K562 (cell line): ENCODE data around the gene SCPEP1. TPM values are rescaled to one million over a fixed set of nuclear protein-coding genes. Genes with fewer than 3 reads are reported as not detected.

Experiments
- ASH1L ChIP-seq: fragments of 450-650 bp; IDR thresholded peaks from 2 replicates; pipeline ENCODE4 v1.6.1; 2018; ENCODE audit warnings: borderline replicate concordance, mild to moderate bottlenecking, low read depth; ENCODE audit not compliant: partially characterized antibody
- CSDE1 ChIP-seq, 2 experiments: fragments of 450-650 bp; IDR thresholded peaks; 2 replicates each; pipeline ENCODE4 v1.6.1; 2016; ENCODE audit warnings: mild to moderate bottlenecking in 1 of 2
- DMBX1 ChIP-seq: fragments of 250-450 bp; sonication (Bioruptor Pico); IDR thresholded peaks from 2 replicates; pipeline ENCODE4 v1.8.0; 2022; ENCODE audit warnings: inconsistent platforms, mild to moderate bottlenecking, moderate library complexity, borderline replicate concordance
- ELF2 ChIP-seq: fragments of 250-450 bp; sonication (Bioruptor Pico); IDR thresholded peaks from 2 replicates; pipeline ENCODE4 v1.5.0; 2021; ENCODE audit warnings: mild to moderate bottlenecking
- HCFC1 ChIP-seq: IDR thresholded peaks from 2 replicates; pipeline ENCODE4 v1.6.1; 2012; ENCODE audit warnings: low read depth, low read length, improper control_type of control experiment
- HDGF ChIP-seq: fragments of 450-650 bp; IDR thresholded peaks from 2 replicates; pipeline ENCODE4 v1.6.1; 2016
- HIVEP1 ChIP-seq: fragments of 250-450 bp; sonication (Bioruptor Pico); IDR thresholded peaks from 2 replicates; pipeline ENCODE4 v1.4.0; 2020; ENCODE audit warnings: mild to moderate bottlenecking
- KLF6 ChIP-seq: fragments of 250-450 bp; sonication (Bioruptor Pico); IDR thresholded peaks from 2 replicates; pipeline ENCODE4 v1.4.0; 2020; ENCODE audit warnings: mild to moderate bottlenecking, moderate library complexity, borderline replicate concordance
- LCOR ChIP-seq: sonication (generic); formaldehyde crosslinking; IDR thresholded peaks from 2 replicates; pipeline ENCODE4 v1.8.0; 2022; ENCODE audit warnings: mild to moderate bottlenecking, missing genetic modification reagents
- NCOA1 ChIP-seq: fragments of 450-650 bp; IDR thresholded peaks from 2 replicates; pipeline ENCODE4 v1.6.1; 2016; ENCODE audit warnings: low read depth
- NR2C1 ChIP-seq, 2 experiments: fragments of 450-650 bp; IDR thresholded peaks; 2 replicates each; pipeline ENCODE4 v1.6.1; 2017; ENCODE audit warnings: mild to moderate bottlenecking in 2 of 2, antibody characterized with exemption in 1 of 2, inconsistent platforms in 1 of 2, missing compliant biosample characterization in 1 of 2, missing genetic modification characterization in 1 of 2
- PHF8 ChIP-seq: fragments of 200-600 bp; sonication (generic); IDR thresholded peaks from 2 replicates; pipeline ENCODE4 v1.6.1; 2012; ENCODE audit warnings: mixed run types, mild to moderate bottlenecking, inconsistent platforms, low read length, moderate library complexity, borderline replicate concordance
- PYGO2 ChIP-seq: fragments of 450-650 bp; IDR thresholded peaks from 2 replicates; pipeline ENCODE4 v1.6.1; 2016; ENCODE audit warnings: mild to moderate bottlenecking, missing genetic modification characterization, moderate library complexity, missing compliant biosample characterization
- RREB1 ChIP-seq: fragments of 250-450 bp; sonication (Bioruptor Pico); IDR thresholded peaks from 2 replicates; pipeline ENCODE4 v1.4.0; 2020
- SMAD3 ChIP-seq: fragments of 450-650 bp; formaldehyde crosslinking; conservative IDR thresholded peaks from 2 replicates; pipeline ENCODE4 v1.4.0; 2020; ENCODE audit warnings: mild to moderate bottlenecking
- SMAD4 ChIP-seq: fragments of 250-450 bp; sonication (Bioruptor Pico); conservative IDR thresholded peaks from 2 replicates; pipeline ENCODE4 v1.8.0; 2021; ENCODE audit warnings: inconsistent platforms, mild to moderate bottlenecking, moderate library complexity
- TEAD1 ChIP-seq, 2 experiments: fragments of 450-650 bp in 1 of 2; sonication (generic) in 1 of 2; formaldehyde crosslinking; IDR thresholded peaks; 2 replicates each; pipeline versions ENCODE4 v1.4.0 to v1.8.0; 2020 to 2022; ENCODE audit warnings: mild to moderate bottlenecking in 2 of 2, missing genetic modification reagents in 1 of 2
- ZNF143 ChIP-seq: sonication (generic); formaldehyde crosslinking; IDR thresholded peaks from 2 replicates; pipeline ENCODE4 v1.9.0; 2022; ENCODE audit warnings: mild to moderate bottlenecking, missing genetic modification reagents
- ZNF274 ChIP-seq: IDR thresholded peaks from 2 replicates; pipeline ENCODE4 v1.6.1; 2011; ENCODE audit warnings: low read depth, mild to moderate bottlenecking, low read length, moderate library complexity, borderline replicate concordance
- ZNF324 ChIP-seq: fragments of 250-450 bp; sonication (Bioruptor Pico); IDR thresholded peaks from 2 replicates; pipeline ENCODE4 v1.4.0; 2020; ENCODE audit warnings: mild to moderate bottlenecking
- ZNF76 ChIP-seq: fragments of 250-450 bp; sonication (Bioruptor Pico); IDR thresholded peaks from 2 replicates; pipeline ENCODE4 v1.4.0; 2020; ENCODE audit warnings: mild to moderate bottlenecking, moderate library complexity, borderline replicate concordance
- polyA plus RNA-seq, 8 experiments: library from polyadenylated mRNA; depleted of rRNA in 4 of 8; stranded (reverse) in 5 of 8; unstranded in 3 of 8; fragments of >200 nt; fragmentation: Nextera tagmentation in 2 of 8; fragmentation: Illumina TruSeq in 1 of 8; extraction: Ambion mirVana in 2 of 8; extraction: Trizol in 1 of 8; gene quantifications; 2 replicates each; pipeline versions ENCODE4 v1.2.1 to v1.2.3, GENCODE V29; 2011 to 2014; ENCODE audit warnings: inconsistent platforms in 1 of 8, missing spikeins in 1 of 8
- total RNA-seq, 7 experiments: library from RNA; depleted of rRNA in 6 of 7; stranded (reverse); fragments of >200 nt in 6 of 7; fragmentation: Illumina TruSeq in 2 of 7; extraction: Trizol in 2 of 7; gene quantifications; 2 replicates each; pipeline versions ENCODE4 v1.2.1 to v1.2.3, GENCODE V29; 2011 to 2021; ENCODE audit warnings: low replicate concordance in 1 of 7
- TF ChIP-seq, protein P1 (sequence below): fragments of 250-450 bp; sonication (Bioruptor Pico); IDR thresholded peaks from 2 replicates; pipeline ENCODE4 v1.8.0; 2021; ENCODE audit warnings: mild to moderate bottlenecking, moderate library complexity
- TF ChIP-seq, protein P2 (sequence below): fragments of 450-650 bp; IDR thresholded peaks from 2 replicates; pipeline ENCODE4 v1.6.1; 2016; ENCODE audit warnings: missing biosample characterization, missing genetic modification characterization

The SCPEP1 gene
- total and polyA plus RNA-seq, 9 of the 15 experiments (the other 6 are each of a cell fraction or from before 2014, with no cell fraction given) = 5.1 to 14.8 (median 7.2) TPM

- no peak for TF ChIP-seq RREB1 (CRISPR knock-in tag)
- peak; percentile 60; the same call in 1 of the 2 replicates for TF ChIP-seq PYGO2
- peak in 1 of 2 experiments; percentile 52; a peak in 1 of 4 replicates for TF ChIP-seq TEAD1 (CRISPR knock-in tag; IDR thresholded peaks at IDR 0.05)
- TF ChIP-seq ASH1L = no peak
- TF ChIP-seq NR2C1 (IDR thresholded peaks at IDR 0.05) = no peak
- TF ChIP-seq NR2C1 (tag; IDR thresholded peaks at IDR 0.05) = peak; percentile 74
- TF ChIP-seq SMAD4 = peak; percentile 88
- TF ChIP-seq HIVEP1 (CRISPR knock-in tag) = 0 out of 2 replicates have a peak, but pooled peaks have one; percentile 43
- no peak for TF ChIP-seq HCFC1
- 0 out of 2 replicates have a peak, but pooled peaks have one; percentile 48 for TF ChIP-seq ZNF76
- no peak for TF ChIP-seq CSDE1 (IDR thresholded peaks at IDR 0.05)
- 0 out of 2 replicates have a peak, but pooled peaks have one; percentile 42 for TF ChIP-seq SMAD3 (CRISPR knock-in tag)
- no peak for TF ChIP-seq ZNF274
- no peak for TF ChIP-seq ZNF324 (CRISPR knock-in tag)
- TF ChIP-seq, protein P1, sequence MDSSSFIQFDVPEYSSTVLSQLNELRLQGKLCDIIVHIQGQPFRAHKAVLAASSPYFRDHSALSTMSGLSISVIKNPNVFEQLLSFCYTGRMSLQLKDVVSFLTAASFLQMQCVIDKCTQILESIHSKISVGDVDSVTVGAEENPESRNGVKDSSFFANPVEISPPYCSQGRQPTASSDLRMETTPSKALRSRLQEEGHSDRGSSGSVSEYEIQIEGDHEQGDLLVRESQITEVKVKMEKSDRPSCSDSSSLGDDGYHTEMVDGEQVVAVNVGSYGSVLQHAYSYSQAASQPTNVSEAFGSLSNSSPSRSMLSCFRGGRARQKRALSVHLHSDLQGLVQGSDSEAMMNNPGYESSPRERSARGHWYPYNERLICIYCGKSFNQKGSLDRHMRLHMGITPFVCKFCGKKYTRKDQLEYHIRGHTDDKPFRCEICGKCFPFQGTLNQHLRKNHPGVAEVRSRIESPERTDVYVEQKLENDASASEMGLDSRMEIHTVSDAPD (CRISPR knock-in tag) = no peak
- no peak for TF ChIP-seq ZNF143 (CRISPR knock-in tag)
- TF ChIP-seq DMBX1 (CRISPR knock-in tag) = peak; percentile 90
- no peak for TF ChIP-seq LCOR (CRISPR knock-in tag)
- TF ChIP-seq NCOA1 = no peak
- TF ChIP-seq, protein P2, sequence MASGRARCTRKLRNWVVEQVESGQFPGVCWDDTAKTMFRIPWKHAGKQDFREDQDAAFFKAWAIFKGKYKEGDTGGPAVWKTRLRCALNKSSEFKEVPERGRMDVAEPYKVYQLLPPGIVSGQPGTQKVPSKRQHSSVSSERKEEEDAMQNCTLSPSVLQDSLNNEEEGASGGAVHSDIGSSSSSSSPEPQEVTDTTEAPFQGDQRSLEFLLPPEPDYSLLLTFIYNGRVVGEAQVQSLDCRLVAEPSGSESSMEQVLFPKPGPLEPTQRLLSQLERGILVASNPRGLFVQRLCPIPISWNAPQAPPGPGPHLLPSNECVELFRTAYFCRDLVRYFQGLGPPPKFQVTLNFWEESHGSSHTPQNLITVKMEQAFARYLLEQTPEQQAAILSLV (tag) = no peak
- no peak for TF ChIP-seq ELF2 (CRISPR knock-in tag)
- TF ChIP-seq PHF8 = no peak
- TF ChIP-seq KLF6 = peak; percentile 75; the same call in 1 of the 2 replicates
- TF ChIP-seq HDGF = no peak
Measured at GRCh38 chr17:56974055-56974454, 3.9 kb upstream of the SCPEP1 start (continued).
